Uterus (tissue), 2 donors: ENCODE results near the gene TRIM43.

ENCODE experiments used
- CTCF ChIP-seq, 4 experiments: fragments of 200-600 bp in 2 of 4; fragments of 450-650 bp in 2 of 4; sonication (generic) in 2 of 4; IDR thresholded peaks; one replicate each; pipeline ENCODE4 v1.5.1; 2016 to 2019; ENCODE audit warnings: antibody characterized with exemption in 4 of 4, mild to moderate bottlenecking in 2 of 4, moderate library complexity in 1 of 4
- POLR2A ChIP-seq, 2 donors: fragments of 450-650 bp; IDR thresholded peaks; one replicate each; pipeline ENCODE4 v1.6.1; 2016; ENCODE audit warnings: antibody characterized with exemption in 2 of 2, mild to moderate bottlenecking in 1 of 2, moderate library complexity in 1 of 2

- TF ChIP-seq CTCF (IDR thresholded peaks at IDR 0.05) (no peak), POLR2A (IDR thresholded peaks at IDR 0.05) (no peak)
Observed at GRCh38 chr2:95574506-95574905, 17.3 kb upstream of the TRIM43 start.
